ENCODE results near the gene ABHD5.

ABHD5 gene

DNA sequence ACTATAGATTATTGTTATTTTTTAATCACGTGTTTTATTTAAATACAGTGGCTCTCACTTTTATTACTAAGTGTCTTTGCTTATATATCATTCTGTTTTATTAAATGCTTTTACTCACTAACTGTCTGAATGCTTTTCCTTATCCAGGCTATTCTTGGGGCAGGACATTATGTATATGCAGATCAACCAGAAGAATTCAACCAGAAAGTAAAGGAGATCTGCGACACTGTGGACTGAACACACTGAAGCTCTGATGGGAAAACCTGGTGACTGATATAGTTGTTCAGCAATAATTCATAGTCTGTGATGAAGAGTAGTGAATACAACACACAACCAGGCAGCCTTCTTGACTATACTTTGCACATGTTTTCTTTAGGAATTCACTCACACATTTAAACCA lies 27.6 kb downstream of the ABHD5 start:
- no peak for DNase-seq (ENCODE audit: low spot score)

DNA sequence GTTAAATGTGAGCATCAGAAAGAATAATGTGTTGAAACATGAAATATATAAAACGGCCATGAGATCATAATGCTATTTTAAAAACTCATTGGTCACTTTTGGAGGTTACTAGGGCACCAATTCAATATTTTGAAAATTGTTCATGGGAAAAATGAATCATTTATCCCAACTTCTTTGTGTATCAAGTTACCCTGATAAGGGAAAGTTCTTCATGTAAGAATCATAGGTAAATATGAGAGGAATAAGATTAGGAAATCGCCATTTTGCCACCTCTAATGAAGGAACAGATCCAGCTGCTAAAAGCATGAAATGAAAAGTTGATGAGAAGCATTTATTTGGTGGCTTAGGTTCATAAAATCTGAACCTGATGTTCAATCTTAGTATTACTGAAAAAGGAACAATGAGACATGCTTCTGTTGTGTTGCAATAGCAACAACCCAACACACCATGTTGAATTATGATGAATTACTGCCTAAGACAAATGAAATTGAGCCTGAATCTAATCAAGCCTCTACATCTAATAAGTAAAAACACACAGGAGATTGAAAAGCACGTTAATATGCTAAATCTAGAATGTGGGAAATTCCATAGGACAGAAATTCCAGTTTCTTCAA lies 32.5 kb downstream of the ABHD5 start:
- no peak for DNase-seq (ENCODE audit: low spot score)

DNA sequence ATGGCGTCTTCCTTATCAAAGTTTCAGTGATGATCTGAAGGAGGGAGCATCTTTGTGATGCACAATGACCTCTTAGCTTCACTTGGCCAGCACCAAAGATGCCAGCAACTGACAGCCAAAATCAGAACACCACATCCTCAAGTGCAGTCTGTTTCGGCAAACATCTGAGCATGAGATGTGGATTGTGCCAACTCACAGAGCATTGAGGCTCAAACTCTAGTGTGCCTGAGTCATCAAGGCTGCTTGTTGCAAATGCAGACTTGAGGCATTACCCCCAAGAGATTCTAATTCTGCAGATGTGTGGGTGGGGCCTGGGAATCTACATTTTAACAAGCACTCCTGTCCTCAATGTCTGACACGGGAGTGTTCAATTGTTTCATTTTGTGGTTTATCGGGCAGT lies 35.8 kb downstream of the ABHD5 start:
- peak; percentile 57 for DNase-seq (ENCODE audit: low spot score)

DNA sequence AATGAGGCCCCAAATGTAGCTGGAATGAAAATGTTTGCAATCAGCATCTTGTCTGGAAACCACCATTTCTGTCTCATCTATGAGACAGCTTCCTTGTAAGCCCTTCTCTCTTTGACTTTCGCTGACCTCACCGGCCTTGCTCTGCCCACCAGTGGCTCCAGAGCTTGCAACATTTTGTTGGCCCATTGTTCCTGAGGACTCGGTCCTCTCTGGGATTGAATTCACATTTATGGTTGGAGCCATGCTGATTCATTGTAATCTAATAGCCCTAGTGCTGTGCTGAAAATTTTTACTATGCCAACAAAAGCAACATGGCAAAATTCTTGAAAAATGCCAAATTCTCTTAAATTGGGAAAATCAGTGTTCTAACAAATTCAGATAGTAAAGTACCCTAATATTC lies 37.2 kb downstream of the ABHD5 start:
- peak; percentile 32 for DNase-seq (ENCODE audit: low spot score)

DNA sequence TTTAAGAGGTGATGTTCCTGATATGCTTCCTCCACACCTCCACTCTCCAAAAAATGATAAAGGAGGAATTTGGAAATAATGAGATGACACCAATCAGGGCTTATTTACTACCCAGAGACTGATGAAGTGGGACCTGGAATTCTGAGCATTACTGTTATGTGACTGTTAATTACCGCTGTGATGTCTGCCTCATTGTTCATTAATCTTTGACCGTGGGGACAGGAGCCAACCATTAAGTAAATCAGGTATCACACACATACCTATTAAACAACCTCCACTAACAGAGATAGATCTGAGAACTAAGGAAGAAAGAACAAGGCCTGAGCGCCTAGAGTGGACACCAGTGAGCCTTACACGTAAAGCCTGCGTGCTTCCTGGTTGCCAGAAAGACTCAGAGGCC lies 37.7 kb downstream of the ABHD5 start:
- DNase-seq (ENCODE audit: low spot score): peak; percentile 16

DNA sequence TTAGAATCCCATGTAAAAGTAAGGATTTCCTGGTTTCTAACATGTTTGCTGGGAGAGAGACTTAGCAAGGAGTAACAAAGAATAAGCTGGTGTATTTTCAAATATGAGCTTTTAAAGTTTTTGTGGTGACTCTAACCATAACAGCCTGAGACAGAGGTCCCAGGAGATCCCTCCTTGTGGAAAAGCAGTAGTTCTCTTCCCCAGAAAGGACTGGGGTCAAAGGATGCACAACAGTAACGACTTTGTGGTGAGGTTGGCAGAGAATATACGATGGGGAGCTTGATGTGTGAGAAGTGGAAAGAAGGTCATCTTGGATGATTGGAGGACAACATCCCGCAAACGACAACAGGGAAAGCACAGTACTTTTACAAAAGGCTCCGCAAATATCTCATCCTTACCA lies 38.2 kb downstream of the ABHD5 start:
- no peak for DNase-seq (ENCODE audit: low spot score)

DNA sequence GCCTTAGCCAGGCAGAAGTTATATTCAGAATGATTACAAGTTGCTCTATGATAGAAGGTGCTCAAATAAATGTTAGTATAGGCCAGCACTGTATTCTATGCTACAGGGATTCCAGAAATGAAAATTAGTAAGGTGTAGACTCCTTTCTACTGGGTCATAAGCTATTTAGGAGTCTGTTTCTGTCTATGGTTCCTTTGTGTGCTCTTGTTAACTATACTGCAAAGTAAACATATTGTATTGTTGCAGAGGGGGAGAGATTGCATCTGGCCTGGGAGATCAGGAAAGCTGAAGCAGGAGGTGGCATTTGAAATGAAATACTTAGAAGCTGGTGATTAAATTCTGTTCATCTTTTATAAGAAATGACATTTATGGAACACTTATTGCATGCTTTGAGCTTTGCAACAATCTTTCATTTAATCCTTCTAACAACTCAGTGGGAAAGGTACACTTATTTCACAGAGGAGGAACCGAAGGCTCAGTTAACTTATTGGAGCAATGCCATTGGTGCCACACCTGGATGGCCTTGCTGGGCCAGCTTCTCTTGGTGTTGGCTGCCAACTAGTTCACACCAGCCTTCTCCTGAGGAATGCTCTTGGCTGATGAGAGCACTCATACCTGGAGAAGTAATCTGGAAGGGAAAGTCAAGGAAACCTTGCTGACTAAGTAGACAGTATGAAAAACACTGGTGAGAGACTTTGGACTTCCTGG lies 39.1 kb downstream of the ABHD5 start:
- DNase-seq (ENCODE audit: low spot score): peak; percentile 69

DNA sequence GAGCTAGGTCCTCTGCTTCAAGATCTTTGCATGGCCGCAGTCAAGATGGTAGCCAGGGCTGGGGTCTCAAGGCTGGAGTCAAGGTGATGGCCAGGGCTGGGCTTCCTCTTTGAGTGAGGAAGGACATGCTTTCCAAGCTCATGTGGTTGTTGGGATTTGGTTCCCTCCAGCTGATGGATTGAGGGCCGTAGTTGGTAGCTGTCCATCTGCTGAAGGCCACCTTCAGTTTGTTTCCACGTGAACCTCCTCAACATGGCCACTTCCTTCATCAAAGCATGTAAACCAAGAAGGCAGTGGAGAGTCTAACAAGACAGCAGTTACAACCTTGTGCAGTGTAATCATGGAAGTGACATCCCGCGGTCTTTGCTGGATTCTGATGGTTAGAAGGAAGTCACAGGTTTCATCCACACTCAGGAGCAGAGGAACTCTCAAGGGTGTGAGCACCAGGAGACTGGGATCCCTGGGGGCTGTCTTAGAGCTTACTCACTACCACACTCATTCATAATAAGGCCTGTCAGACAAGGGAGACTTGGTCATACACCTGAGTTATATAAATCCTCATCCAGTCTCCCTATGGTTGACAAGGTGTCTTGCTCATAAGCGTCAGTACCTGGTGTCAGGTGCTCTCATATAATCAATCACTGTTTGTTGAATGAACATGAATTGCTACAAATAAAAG lies 42.1 kb downstream of the ABHD5 start:
- peak; percentile 68 for DNase-seq (ENCODE audit: low spot score)

DNA sequence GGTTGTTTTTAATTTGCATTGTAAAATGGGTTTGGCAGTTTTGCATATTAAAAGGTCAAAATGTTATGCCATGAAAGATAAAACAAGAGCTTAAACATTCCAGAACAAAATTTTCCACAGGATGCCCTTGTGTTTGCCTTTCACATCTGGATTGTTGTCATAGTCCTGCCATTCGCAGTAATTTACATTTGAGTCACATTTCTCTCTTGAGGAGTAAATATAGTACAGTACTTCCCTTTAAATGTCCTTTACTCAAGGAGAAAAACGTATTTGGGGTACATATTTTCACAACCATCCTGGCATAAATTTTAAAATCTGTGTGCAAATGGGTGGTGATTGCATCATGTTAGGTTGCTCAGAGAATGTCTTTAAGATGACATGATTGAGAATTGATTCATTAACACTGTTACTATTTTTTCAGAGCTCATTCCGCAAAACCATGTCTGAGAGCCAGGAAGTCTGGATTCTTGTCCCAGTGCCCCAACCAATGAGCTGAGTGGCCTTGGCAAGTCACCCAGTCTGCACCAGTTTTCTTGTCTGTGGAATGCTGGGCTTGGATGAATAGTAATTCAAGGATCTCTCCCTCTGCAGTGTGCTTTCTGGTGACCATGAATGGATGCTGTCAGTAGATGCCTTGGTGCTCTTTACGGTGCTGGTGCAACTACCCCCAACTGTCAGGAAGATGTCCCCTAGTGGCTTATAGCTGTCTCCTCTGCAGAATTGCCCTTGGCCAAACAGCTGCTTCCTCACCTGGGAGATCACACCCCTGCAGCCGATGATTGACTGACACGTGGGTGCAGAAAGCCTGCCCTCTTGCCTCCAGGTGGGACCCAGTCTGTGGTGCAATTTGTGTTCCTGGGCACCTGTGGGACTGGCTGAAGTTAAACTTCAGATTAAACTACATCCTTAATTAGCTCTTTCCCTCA lies 43.0 kb downstream of the ABHD5 start:
- peak; percentile 92 for DNase-seq (ENCODE audit: low spot score)

DNA sequence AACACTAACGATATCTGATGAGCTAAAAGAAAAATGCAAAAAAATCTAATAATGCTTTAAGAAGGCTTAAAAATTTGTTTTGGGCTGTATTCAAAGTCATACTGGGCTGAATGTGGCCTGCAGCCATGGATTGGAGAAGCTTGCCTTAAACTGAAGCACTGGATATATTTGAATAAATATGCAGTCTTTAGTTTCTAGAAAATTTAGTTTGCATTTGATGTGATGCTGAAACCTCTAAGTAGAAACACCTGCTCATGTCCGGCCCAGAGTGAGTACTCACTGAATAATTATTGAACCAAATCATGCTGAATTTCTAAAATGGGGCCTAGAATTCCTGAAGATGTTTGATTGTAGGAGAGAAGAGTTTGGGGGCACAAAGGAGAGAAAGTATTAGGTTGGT lies 43.9 kb downstream of the ABHD5 start:
- DNase-seq (ENCODE audit: low spot score): no peak

DNA sequence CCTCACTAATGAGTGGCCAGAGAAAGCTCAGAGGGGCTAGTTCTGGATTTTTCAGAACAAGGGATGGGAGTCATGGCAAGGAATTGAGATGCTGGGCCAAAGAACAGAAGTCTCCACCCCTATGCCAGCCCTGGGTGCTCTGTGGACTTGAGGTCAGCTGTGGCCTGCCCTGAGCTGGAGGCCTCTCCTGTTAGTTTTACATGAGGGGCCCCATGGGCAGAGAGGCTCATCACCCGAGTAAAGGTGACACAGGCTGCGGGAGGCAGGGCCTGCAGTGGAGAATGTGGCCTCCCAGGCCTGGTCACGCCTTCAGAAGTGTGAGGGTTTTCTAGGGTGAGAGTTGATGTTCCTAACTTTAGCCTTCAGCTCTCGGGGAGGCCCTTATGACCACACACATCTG lies 44.9 kb downstream of the ABHD5 start:
- no peak for DNase-seq (ENCODE audit: low spot score)

DNA sequence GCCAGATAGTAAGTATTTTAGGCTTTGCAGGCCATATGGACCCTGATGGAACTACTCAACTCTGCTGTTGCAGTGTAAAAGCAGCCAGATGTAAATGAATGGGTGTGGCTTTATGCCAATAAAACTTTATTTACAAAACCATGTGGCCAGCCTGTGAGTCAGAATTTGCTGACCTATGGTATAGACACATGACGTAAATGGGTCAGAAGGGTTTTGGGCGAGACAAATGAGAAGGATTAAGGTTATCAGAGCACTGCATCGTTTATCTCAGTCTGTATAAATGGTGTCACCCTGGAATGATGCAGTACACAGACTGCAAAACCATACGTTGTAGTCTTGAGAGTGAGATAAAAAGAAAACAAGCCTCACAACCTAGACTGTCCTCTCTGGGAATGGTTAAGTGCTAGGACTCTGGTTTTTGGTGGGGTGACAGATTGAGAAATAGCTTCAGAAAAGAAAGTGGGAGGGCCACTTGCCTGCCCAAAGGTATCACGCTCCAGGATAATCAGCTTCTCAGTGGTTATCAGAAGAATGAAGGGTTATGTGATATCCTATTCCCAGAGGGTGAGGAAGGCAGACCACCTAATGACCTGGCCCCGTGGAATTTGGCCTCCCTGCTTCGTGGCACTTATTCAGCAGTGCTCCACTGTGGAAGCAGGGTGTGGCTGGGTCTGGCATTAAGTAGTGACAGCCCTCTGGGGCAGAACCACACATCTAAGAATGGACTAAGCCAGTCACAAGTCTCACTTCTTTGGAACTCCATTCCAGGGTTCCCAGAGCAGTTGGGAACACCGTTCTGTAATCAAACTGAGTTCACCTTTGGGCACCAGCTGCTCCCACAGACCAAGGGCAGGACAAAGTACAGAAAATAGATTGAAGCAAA lies 46.1 kb downstream of the ABHD5 start:
- no peak for DNase-seq (ENCODE audit: low spot score)

DNA sequence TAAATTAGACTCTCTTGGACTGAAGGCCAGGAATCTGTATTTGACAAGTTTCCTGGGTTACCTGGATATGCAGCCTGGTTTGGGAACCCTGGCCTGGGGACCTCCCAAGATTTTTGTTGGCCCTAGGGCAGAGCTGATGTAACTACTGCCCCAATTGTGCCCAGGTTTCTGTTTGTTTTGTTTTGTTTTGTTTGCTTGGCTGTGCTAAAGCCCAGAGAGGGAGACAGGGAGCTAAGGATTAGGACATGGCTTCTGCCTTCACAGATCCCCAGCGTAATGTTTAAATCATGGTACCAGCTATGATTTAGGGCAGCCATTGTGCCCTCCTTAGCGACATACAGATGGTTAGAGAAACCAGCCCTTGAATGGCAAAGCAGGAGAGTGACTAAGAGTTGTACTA lies 47.6 kb downstream of the ABHD5 start:
- DNase-seq (ENCODE audit: low spot score): no peak

DNA sequence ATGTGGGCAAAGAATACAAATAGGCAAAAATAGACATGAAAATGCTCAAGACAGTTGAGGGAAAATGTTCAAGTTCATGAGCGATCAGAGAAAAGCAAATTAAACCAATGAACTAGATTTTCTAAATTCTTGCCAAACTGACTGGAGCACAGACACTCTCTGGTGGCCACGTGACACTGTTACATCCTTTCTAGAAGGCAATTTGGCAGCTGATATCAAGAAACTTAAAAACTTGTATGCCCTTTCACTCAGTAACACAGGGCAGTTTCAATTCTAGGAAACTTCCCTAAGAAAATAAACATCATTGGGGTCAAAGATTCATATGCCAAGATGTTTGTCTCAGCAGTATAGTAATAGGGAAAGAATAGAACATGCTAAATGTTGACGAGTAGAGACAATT lies 52.2 kb downstream of the ABHD5 start:
- DNase-seq (ENCODE audit: low spot score): no peak

DNA sequence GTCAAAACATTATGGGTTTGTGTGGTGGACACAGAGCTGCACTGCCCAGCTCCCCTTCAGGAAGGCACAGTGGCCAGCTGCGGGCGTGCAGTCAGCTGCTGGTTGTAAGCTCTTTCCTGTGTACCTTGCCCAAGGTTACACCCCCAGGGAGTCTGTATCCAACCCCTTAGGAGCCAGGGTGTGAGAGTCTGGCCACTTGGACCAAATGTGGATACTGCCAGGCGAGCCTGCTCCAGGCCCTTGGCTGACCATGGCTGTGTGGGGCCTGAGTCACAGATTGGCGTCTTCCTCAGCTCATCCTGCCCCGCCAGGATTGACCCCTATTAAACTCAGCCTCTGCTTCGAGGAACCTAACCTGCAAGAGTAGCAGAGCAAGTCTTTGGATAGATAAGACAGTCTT lies 56.9 kb downstream of the ABHD5 start:
- DNase-seq (ENCODE audit: low spot score): peak; percentile 45

DNA sequence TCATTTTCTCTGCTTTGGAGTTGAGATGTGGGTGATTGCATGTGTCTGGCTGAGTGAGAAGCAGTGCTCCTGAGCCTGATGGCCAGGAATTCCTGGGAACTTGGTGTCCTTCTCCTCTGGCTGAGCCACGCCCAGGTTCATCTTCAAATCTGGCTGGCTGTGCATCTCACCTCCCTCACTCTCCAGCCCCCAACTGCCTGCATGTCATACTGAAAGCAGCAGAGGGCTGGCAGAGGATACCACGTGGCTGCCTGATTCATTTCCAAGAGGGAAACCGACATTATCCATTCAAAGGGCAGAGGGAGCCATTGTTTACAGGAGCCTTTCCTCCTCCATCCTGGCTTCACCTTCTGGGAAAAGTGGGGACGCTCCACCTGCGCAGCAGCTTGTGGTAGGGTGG lies 57.4 kb downstream of the ABHD5 start:
- DNase-seq (ENCODE audit: low spot score): peak; percentile 65

DNA sequence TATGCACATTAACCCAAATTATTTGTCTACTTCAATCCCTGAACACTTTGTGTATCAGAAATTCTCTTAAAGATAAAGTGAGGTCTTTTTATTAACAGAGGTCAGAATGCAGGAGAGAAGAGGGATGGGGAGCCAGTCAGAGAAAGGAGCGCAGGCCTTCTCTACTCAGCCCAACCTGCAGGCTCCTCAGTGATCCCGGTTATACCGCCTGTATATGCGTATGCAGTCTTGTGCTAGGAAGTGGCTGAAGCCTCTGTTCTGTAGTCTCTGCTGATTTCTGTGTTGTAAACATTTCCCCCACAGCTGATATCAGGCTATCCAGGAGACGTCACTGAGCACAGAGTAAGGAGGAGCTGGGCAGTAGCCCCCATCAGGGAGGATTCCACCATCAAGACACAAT lies 57.9 kb downstream of the ABHD5 start:
- DNase-seq (ENCODE audit: low spot score): no peak

DNA sequence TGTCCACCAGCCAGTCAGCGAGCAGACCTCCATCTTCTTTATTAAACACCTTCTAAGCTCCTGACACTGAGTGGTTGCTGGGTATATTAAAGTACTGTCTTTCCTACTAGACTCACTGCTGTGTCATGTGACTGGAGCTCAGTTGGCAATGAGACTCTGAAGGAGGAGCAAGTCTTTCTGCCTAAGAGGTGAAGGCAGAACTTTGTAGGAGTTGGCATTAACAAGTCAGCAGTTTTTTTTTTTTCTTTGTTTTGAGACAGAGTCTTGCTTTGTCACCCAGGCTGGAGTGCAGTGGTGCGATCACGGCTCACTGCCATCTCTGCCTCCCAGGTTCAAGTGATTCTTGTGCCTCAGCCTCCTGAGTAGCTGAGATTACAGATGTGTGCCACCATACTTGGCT lies 62.2 kb downstream of the ABHD5 start:
- peak; percentile 69 for DNase-seq (ENCODE audit: low spot score)

DNA sequence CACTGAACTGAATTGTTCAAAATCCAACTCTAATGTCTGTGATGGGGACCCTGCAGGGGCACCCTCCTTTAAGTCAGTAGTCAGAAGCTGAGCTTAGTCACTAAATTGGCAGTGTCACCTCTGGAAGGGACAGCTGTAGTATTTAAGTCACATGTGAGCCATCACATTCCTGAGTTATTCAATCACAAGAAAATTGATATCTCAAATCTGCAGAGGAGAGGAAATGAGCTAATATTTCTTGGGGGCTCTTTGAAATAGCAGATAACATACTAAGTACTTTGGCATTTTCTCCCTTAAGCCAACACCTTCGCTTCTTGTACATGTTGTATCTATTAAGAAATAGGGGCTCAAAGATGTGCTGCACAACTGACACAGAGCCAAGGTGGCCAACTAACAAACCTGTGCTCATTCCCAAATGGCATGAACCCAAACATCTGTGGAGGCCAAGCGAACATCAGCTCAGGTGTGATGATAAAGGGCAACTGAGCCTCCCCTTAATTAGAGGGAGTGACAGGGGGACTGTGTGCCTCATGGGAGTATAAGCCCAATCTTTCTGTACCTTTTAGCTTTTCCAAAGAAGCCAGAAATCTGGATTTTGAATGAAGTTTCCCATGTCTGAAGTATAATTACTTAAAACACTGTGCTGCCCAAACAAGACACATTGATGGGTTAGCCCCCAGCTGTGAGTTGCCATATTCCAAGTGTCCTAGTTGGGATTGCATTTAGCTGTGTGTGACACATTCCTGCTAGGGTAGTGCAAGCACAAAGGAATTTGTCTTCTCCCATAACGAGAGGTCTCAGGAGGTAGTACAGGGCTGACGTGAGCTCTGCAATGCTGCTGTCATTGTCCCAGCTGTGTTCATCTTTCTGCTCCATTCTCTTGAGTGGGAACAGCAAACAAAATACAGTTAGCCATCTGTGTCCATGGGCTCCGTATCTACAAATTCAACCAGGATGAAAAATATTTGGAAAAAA lies 63.3 kb downstream of the ABHD5 start:
- DNase-seq (ENCODE audit: low spot score): peak; percentile 86

DNA sequence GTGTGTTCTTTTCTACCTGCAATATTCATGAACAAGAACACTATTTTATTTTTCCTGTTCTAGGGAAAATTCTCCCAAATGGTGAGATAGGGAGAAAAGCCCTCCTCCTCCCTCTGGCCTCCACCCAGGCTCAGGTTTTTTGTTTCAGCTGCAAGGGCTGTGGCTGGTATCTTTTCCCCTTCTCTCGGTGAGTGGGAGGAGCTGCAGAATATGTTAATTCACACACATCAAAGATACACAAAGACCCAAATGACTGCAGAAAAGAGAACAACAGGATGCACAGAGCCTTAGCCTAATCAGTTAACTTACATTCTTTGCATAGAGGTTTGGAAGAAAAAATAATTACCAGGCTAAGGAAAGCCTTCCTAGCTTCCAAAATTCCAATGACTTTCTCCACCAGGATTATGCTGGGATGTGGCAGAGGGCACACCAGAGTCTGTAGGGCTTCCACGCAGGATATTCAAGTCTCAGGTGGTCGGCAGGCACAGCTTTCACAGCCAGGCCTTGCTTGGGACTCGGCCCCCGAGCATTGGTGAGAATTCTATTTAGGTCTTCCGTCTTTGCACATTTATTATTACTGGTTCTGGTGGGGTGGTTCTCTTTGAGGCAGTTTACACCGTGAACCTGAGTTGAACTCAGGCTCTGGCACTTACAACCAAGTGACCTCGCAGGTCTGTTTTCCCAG lies 64.9 kb downstream of the ABHD5 start:
- DNase-seq (ENCODE audit: low spot score): no peak
